Measurements from ENCODE around the gene SEMA3B. TPM values are rescaled to one million over a fixed set of nuclear protein-coding genes. Genes with fewer than 3 reads are reported as not detected.

SEMA3B gene
- total and polyA plus RNA-seq, 9 of the 15 experiments (the other 6 are each of a cell fraction or from before 2014, with no cell fraction given) = 0.03 to 1.8 (median 0.55) TPM; not detected in 1

DNA sequence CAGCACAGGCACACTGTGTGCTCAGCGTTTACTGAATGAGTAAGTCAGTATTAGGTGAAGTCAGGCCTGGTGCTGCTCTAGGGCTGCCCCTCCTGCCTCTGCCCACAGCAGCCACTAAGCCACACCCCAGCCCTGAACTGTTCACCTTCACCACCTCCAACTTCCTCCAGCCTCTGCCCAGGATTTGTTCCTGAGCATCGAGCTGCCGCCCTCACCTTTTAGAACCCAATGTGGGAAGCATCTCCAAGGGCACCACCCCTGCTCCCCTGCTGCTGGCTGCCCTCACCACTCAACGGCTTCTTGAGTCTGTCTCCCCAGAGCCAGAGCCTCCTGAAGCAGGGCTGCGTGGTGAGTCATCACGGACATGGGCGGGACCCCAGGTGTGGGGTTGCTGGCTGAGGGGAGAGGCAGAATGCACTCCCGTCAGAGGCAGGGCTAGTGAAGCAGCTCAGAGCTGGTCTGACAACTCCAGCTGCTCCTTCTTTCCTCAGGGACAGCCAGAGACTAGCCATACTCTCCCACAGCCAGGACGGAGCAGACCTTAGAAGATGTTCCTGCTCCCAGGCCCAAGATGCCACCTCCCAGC lies 47.8 kb downstream of the SEMA3B start (continued):
- TF ChIP-seq, protein P1, sequence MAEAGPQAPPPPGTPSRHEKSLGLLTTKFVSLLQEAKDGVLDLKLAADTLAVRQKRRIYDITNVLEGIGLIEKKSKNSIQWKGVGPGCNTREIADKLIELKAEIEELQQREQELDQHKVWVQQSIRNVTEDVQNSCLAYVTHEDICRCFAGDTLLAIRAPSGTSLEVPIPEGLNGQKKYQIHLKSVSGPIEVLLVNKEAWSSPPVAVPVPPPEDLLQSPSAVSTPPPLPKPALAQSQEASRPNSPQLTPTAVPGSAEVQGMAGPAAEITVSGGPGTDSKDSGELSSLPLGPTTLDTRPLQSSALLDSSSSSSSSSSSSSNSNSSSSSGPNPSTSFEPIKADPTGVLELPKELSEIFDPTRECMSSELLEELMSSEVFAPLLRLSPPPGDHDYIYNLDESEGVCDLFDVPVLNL (CRISPR knock-in tag; IDR thresholded peaks at IDR 0.05; ENCODE audit: low read depth) = no peak
- TF ChIP-seq CREB1 (IDR thresholded peaks at IDR 0.05) = no peak
- 0 out of 2 replicates have a peak, but pooled peaks have one; percentile 27 for TF ChIP-seq CREB1 (CRISPR knock-in tag; IDR thresholded peaks at IDR 0.05)
- TF ChIP-seq, protein P2, sequence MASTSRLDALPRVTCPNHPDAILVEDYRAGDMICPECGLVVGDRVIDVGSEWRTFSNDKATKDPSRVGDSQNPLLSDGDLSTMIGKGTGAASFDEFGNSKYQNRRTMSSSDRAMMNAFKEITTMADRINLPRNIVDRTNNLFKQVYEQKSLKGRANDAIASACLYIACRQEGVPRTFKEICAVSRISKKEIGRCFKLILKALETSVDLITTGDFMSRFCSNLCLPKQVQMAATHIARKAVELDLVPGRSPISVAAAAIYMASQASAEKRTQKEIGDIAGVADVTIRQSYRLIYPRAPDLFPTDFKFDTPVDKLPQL (IDR thresholded peaks at IDR 0.05; ENCODE audit: extremely low read depth, insufficient read length) = no peak
- TF ChIP-seq, protein P3, sequence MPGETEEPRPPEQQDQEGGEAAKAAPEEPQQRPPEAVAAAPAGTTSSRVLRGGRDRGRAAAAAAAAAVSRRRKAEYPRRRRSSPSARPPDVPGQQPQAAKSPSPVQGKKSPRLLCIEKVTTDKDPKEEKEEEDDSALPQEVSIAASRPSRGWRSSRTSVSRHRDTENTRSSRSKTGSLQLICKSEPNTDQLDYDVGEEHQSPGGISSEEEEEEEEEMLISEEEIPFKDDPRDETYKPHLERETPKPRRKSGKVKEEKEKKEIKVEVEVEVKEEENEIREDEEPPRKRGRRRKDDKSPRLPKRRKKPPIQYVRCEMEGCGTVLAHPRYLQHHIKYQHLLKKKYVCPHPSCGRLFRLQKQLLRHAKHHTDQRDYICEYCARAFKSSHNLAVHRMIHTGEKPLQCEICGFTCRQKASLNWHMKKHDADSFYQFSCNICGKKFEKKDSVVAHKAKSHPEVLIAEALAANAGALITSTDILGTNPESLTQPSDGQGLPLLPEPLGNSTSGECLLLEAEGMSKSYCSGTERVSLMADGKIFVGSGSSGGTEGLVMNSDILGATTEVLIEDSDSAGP (CRISPR knock-in tag; IDR thresholded peaks at IDR 0.05) = 0 out of 2 replicates have a peak, but pooled peaks have one; percentile 27
- TF ChIP-seq, protein P4, sequence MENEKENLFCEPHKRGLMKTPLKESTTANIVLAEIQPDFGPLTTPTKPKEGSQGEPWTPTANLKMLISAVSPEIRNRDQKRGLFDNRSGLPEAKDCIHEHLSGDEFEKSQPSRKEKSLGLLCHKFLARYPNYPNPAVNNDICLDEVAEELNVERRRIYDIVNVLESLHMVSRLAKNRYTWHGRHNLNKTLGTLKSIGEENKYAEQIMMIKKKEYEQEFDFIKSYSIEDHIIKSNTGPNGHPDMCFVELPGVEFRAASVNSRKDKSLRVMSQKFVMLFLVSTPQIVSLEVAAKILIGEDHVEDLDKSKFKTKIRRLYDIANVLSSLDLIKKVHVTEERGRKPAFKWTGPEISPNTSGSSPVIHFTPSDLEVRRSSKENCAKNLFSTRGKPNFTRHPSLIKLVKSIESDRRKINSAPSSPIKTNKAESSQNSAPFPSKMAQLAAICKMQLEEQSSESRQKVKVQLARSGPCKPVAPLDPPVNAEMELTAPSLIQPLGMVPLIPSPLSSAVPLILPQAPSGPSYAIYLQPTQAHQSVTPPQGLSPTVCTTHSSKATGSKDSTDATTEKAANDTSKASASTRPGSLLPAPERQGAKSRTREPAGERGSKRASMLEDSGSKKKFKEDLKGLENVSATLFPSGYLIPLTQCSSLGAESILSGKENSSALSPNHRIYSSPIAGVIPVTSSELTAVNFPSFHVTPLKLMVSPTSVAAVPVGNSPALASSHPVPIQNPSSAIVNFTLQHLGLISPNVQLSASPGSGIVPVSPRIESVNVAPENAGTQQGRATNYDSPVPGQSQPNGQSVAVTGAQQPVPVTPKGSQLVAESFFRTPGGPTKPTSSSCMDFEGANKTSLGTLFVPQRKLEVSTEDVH (IDR thresholded peaks at IDR 0.05; ENCODE audit: low read depth, partially characterized antibody) = no peak
- TF ChIP-seq ZNF12 (CRISPR knock-in tag; IDR thresholded peaks at IDR 0.05) = no peak
- TF ChIP-seq HDGF (IDR thresholded peaks at IDR 0.05) = peak; percentile 43; the same call in 1 of the 2 replicates
- no peak for TF ChIP-seq POLR3G (IDR thresholded peaks at IDR 0.05; ENCODE audit: extremely low read depth, insufficient read length, insufficient replicate concordance)
- TF ChIP-seq CBFA2T3 (IDR thresholded peaks at IDR 0.05) = peak; percentile 9; the same call in 1 of the 2 replicates
- TF ChIP-seq, protein P5, sequence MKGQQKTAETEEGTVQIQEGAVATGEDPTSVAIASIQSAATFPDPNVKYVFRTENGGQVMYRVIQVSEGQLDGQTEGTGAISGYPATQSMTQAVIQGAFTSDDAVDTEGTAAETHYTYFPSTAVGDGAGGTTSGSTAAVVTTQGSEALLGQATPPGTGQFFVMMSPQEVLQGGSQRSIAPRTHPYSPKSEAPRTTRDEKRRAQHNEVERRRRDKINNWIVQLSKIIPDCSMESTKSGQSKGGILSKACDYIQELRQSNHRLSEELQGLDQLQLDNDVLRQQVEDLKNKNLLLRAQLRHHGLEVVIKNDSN (CRISPR knock-in tag; IDR thresholded peaks at IDR 0.05) = peak; percentile 17; the same call in 1 of the 2 replicates
- TF ChIP-seq FOS (IDR thresholded peaks at IDR 0.05; ENCODE audit: extremely low read depth, insufficient read length) = peak; percentile 23
- TF ChIP-seq KAT7 (CRISPR knock-in tag; IDR thresholded peaks at IDR 0.05; ENCODE audit: borderline replicate concordance) = no peak
- TF ChIP-seq PTTG1 (tag; IDR thresholded peaks at IDR 0.05; ENCODE audit: low read depth) = no peak
- no peak for TF ChIP-seq KDM4B (IDR thresholded peaks at IDR 0.05; ENCODE audit: borderline replicate concordance in 2 of 2, low read depth in 1 of 2)
- TF ChIP-seq ZFP1 (CRISPR knock-in tag; IDR thresholded peaks at IDR 0.05) = no peak
- TF ChIP-seq SIRT6 (IDR thresholded peaks at IDR 0.05; ENCODE audit: low read depth, low read length) = no peak
- no peak for TF ChIP-seq XRCC3 (IDR thresholded peaks at IDR 0.05)
- no peak for TF ChIP-seq MTF1 (CRISPR knock-in tag; IDR thresholded peaks at IDR 0.05; ENCODE audit: borderline replicate concordance)
- TF ChIP-seq ATF1 (CRISPR knock-in tag; IDR thresholded peaks at IDR 0.05) = no peak
- no peak for TF ChIP-seq ATF1 (tag; IDR thresholded peaks at IDR 0.05)
- no peak for TF ChIP-seq ZNF311 (CRISPR knock-in tag; IDR thresholded peaks at IDR 0.05)
- TF ChIP-seq ARID1B (IDR thresholded peaks at IDR 0.05) = peak; percentile 44
